Hepatocyte (in vitro differentiated cells): ENCODE measurements around the gene ATN1. TPM values are rescaled to one million over a fixed set of nuclear protein-coding genes. Genes with fewer than 3 reads are reported as not detected.

Source experiments
- DNase-seq: peaks from one replicate; pipeline ENCODE4 v3.0.0-alpha.2; 2016; ENCODE audit warnings: low spot score
- H2AFZ ChIP-seq: fragments of 200-600 bp; sonication (generic); 2 replicates; pipeline ENCODE4 v1.6.0; 2016; ENCODE audit warnings: antibody characterized with exemption, mild to moderate bottlenecking
- H3K27ac ChIP-seq: fragments of 200-600 bp; sonication (generic); 2 replicates; pipeline ENCODE4 v1.5.1; 2016; ENCODE audit warnings: mild to moderate bottlenecking
- H3K27me3 ChIP-seq: fragments of 200-600 bp; sonication (generic); 2 replicates; pipeline ENCODE4 v1.6.1; 2016
- H3K36me3 ChIP-seq: fragments of 200-600 bp; sonication (generic); replicated peaks from 2 replicates; pipeline ENCODE4 v1.5.1; 2016; ENCODE audit warnings: low read depth; ENCODE audit not compliant: insufficient read depth
- H3K4me1 ChIP-seq: fragments of 200-600 bp; sonication (generic); 2 replicates; pipeline ENCODE4 v1.5.1; 2016; ENCODE audit warnings: mild to moderate bottlenecking, moderate library complexity; ENCODE audit not compliant: insufficient read depth
- H3K4me2 ChIP-seq: fragments of 200-600 bp; sonication (generic); 2 replicates; pipeline ENCODE4 v1.6.0; 2016
- H3K4me3 ChIP-seq: fragments of 200-600 bp; sonication (generic); 2 replicates; pipeline ENCODE4 v1.5.1; 2016; ENCODE audit warnings: mild to moderate bottlenecking
- H3K79me2 ChIP-seq: fragments of 200-600 bp; sonication (generic); 2 replicates; pipeline ENCODE4 v1.6.0; 2017; ENCODE audit warnings: mild to moderate bottlenecking
- H3K9me2 ChIP-seq: fragments of 200-600 bp; sonication (generic); replicated peaks from 2 replicates; pipeline ENCODE4 v1.6.0; 2017; ENCODE audit warnings: mild to moderate bottlenecking; ENCODE audit not compliant: insufficient read depth
- H3K9me3 ChIP-seq: fragments of 200-600 bp; sonication (generic); 2 replicates; pipeline ENCODE4 v1.5.1; 2016; ENCODE audit warnings: low read depth, mild to moderate bottlenecking
- H4K20me1 ChIP-seq: fragments of 200-600 bp; sonication (generic); 2 replicates; pipeline ENCODE4 v1.6.0; 2016; ENCODE audit warnings: mild to moderate bottlenecking; ENCODE audit not compliant: insufficient read depth, poor library complexity, severe bottlenecking
- CTCF ChIP-seq: fragments of 200-600 bp; sonication (generic); IDR thresholded peaks from 2 replicates; pipeline ENCODE4 v1.5.1; 2016; ENCODE audit warnings: antibody characterized with exemption, mild to moderate bottlenecking; ENCODE audit not compliant: poor library complexity
- EZH2 ChIP-seq: fragments of 200-600 bp; sonication (generic); IDR thresholded peaks from 2 replicates; pipeline ENCODE4 v1.6.1; 2016; ENCODE audit warnings: antibody characterized with exemption, mild to moderate bottlenecking, borderline replicate concordance
- EZH2phosphoT487 ChIP-seq: fragments of 200-600 bp; sonication (generic); IDR thresholded peaks from one replicate; pipeline ENCODE4 v1.6.1; 2018; ENCODE audit warnings: antibody characterized with exemption, mild to moderate bottlenecking, low read depth, moderate library complexity; ENCODE audit not compliant: unreplicated experiment, severe bottlenecking
- WGBS: methylation state at CpG from one replicate; pipeline ENCODE4 v1.1.6; 2016; ENCODE audit warnings: low lambda C conversion rate; ENCODE audit errors: missing lambda C conversion rate; 5-methylcytosine and 5-hydroxymethylcytosine counted together
- polyA plus RNA-seq: library from polyadenylated mRNA; unstranded; fragments of >200 nt; fragmentation: Nextera tagmentation; extraction: Ambion mirVana; gene quantifications from 2 replicates; pipeline ENCODE4 v1.2.1, GENCODE V29; 2016
- total RNA-seq: library from RNA; depleted of rRNA; stranded (reverse); fragments of >200 nt; gene quantifications from 2 replicates; pipeline ENCODE4 v1.2.3, GENCODE V29; 2014

Gene ATN1
- total and polyA plus RNA-seq, 2 experiments from 2014 or later = 15.8 to 32.7 TPM

GRCh38 chr12:6980740-6981139 is 53.0 kb downstream of the ATN1 start:
- H3K27ac ChIP-seq = peak overlapping the region; percentile 92
- peaks cover 3% of the 10 kb centered on the region for H3K36me3 ChIP-seq
- no peak for TF ChIP-seq CTCF
- no peak for TF ChIP-seq EZH2
- TF ChIP-seq EZH2phosphoT487 = no peak

GRCh38 chr12:6981152-6982052 is 53.6 kb downstream of the ATN1 start:
- TF ChIP-seq CTCF (no peak), EZH2 (no peak), EZH2phosphoT487 (no peak)
- Histone ChIP-seq H3K4me3 (no peak overlapping the region), H3K4me2 (peak overlapping the region; percentile 50), H4K20me1 (no peaks in the 10 kb centered on the region), H3K36me3 (peaks cover 3% of the 10 kb centered on the region), H3K9me3 (no peaks in the 10 kb centered on the region), H3K9me2 (no peaks in the 10 kb centered on the region), H3K4me1 (peaks cover 27% of the 10 kb centered on the region), H2AFZ (no peak overlapping the region), H3K27me3 (no peaks in the 10 kb centered on the region), H3K27ac (peak overlapping the region; percentile 92), H3K79me2 (peaks cover 4% of the 10 kb centered on the region)
- 67% methylated on average over 7 of the region's 10 CpGs for WGBS
- peak; percentile 63 for DNase-seq

More at GRCh38 chr12:6980740-6981139, 53.0 kb downstream of the ATN1 start:
- Histone ChIP-seq H3K27me3 (no peaks in the 10 kb centered on the region), H3K4me1 (peaks cover 27% of the 10 kb centered on the region), H3K9me2 (no peaks in the 10 kb centered on the region), H4K20me1 (no peaks in the 10 kb centered on the region), H3K9me3 (no peaks in the 10 kb centered on the region), H3K4me2 (peak overlapping the region; percentile 50), H2AFZ (no peak overlapping the region), H3K4me3 (no peak overlapping the region), H3K79me2 (peaks cover 4% of the 10 kb centered on the region)
- DNase-seq = no peak

- Histone ChIP-seq H2AFZ (no peak overlapping the region), H3K36me3 (peaks cover 3% of the 10 kb centered on the region), H3K4me3 (no peak overlapping the region), H3K4me2 (no peak overlapping the region), H4K20me1 (no peaks in the 10 kb centered on the region), H3K79me2 (peaks cover 4% of the 10 kb centered on the region), H3K9me3 (no peaks in the 10 kb centered on the region), H3K27me3 (no peaks in the 10 kb centered on the region), H3K27ac (peak overlapping the region; percentile 92), H3K4me1 (peaks cover 27% of the 10 kb centered on the region), H3K9me2 (no peaks in the 10 kb centered on the region)
- TF ChIP-seq EZH2phosphoT487 (no peak), CTCF (no peak), EZH2 (no peak)
- 92% methylated on average over 7 of the region's 7 CpGs for WGBS
- DNase-seq = no peak
Observed at GRCh38 chr12:6982532-6982931, 54.8 kb downstream of the ATN1 start.
